Osteoblast (primary cell): Measurements from ENCODE around the gene WDR86. TPM values are rescaled to one million over a fixed set of nuclear protein-coding genes. Genes with fewer than 3 reads are reported as not detected.

ENCODE experiments used
- DNase-seq: peaks from one replicate; pipeline ENCODE4 v3.0.0; 2011; ENCODE audit warnings: low spot score, mixed read lengths; ENCODE audit not compliant: insufficient read length; ENCODE audit errors: missing footprints
- H2AFZ ChIP-seq: 2 replicates; pipeline ENCODE4 v1.6.0; 2011; ENCODE audit warnings: mild to moderate bottlenecking, low read length
- H3K27ac ChIP-seq: 2 replicates; pipeline ENCODE4 v1.5.1; 2011; ENCODE audit warnings: mild to moderate bottlenecking, low read depth, low read length, moderate library complexity
- H3K27me3 ChIP-seq: 2 replicates; pipeline ENCODE4 v1.6.0; 2012; ENCODE audit warnings: mild to moderate bottlenecking, control low read depth, inconsistent platforms, low read length, moderate library complexity; ENCODE audit not compliant: insufficient read depth
- H3K36me3 ChIP-seq: 2 replicates; pipeline ENCODE4 v1.5.1; 2011; ENCODE audit warnings: mild to moderate bottlenecking, low read length, control low read depth, moderate library complexity; ENCODE audit not compliant: insufficient read depth
- H3K4me1 ChIP-seq: 2 replicates; pipeline ENCODE4 v1.5.1; 2011; ENCODE audit warnings: mild to moderate bottlenecking, low read length, control low read depth, moderate library complexity; ENCODE audit not compliant: insufficient read depth
- H3K4me2 ChIP-seq: 2 replicates; pipeline ENCODE4 v1.6.0; 2011; ENCODE audit warnings: mild to moderate bottlenecking, low read length; ENCODE audit not compliant: insufficient read depth
- H3K4me3 ChIP-seq: fragments of 200-600 bp; sonication (generic); 3 replicates; pipeline ENCODE4 v1.5.1; 2012; ENCODE audit warnings: mild to moderate bottlenecking, low read length, inconsistent platforms; ENCODE audit not compliant: insufficient read depth
- H3K79me2 ChIP-seq: 2 replicates; pipeline ENCODE4 v1.6.0; 2012; ENCODE audit warnings: mild to moderate bottlenecking, low read length, control low read depth, inconsistent platforms; ENCODE audit not compliant: insufficient read depth
- H3K9me3 ChIP-seq: 2 replicates; pipeline ENCODE4 v1.5.1; 2011; ENCODE audit warnings: low read depth, low read length, control low read depth
- H4K20me1 ChIP-seq: 2 replicates; pipeline ENCODE4 v1.6.0; 2012; ENCODE audit warnings: mild to moderate bottlenecking, low read length, control low read depth; ENCODE audit not compliant: insufficient read depth
- CTCF ChIP-seq: IDR thresholded peaks from 2 replicates; pipeline ENCODE4 v1.5.1; 2011; ENCODE audit warnings: mild to moderate bottlenecking, low read depth, low read length, moderate library complexity; ENCODE audit errors: extremely low read depth
- total RNA-seq: library from RNA; depleted of rRNA; stranded (reverse); fragments of >200 nt; gene quantifications from 2 replicates; pipeline ENCODE4 v1.2.3, GENCODE V29; 2012

Gene WDR86
- total RNA-seq, 1 donor, result 15.6 TPM

GRCh38 chr7:151439855-151440798 lies 30.3 kb upstream of the WDR86 start, which contains the start of gene CRYGN:
TSS of gene CRYGN (minus strand) at chr7:151440141. CDS start at chr7:151439917, 224 bp downstream.
- H4K20me1 ChIP-seq, result no peaks in the 10 kb centered on the region
- H3K79me2 ChIP-seq, result no peaks in the 10 kb centered on the region
- peak; percentile 71 for DNase-seq
- peaks cover 4% of the 10 kb centered on the region for H3K27me3 ChIP-seq
- peak within 1 kb of the TSS; percentile 18 for H3K4me2 ChIP-seq
- H3K36me3 ChIP-seq, result no peaks in the 10 kb centered on the region
- H3K4me1 ChIP-seq, result peaks cover 12% of the 10 kb centered on the region
- no peak within 1 kb of the TSS for H3K27ac ChIP-seq
- H3K4me3 ChIP-seq, result no peak within 1 kb of the TSS
- no peak for TF ChIP-seq CTCF
- H3K9me3 ChIP-seq, result no peaks in the 10 kb centered on the region
- peak within 1 kb of the TSS; percentile 76 for H2AFZ ChIP-seq

- no peaks in the 10 kb centered on the region for H3K36me3 ChIP-seq
- H4K20me1 ChIP-seq, result no peaks in the 10 kb centered on the region
- peaks cover 12% of the 10 kb centered on the region for H3K4me1 ChIP-seq
- no peaks in the 10 kb centered on the region for H3K79me2 ChIP-seq
- no peak overlapping the region for H3K4me2 ChIP-seq
- H2AFZ ChIP-seq, result no peak overlapping the region
- H3K27ac ChIP-seq, result no peak overlapping the region
- no peak overlapping the region for H3K4me3 ChIP-seq
- no peaks in the 10 kb centered on the region for H3K9me3 ChIP-seq
- TF ChIP-seq CTCF, result no peak
- DNase-seq, result peak; percentile 73
- peaks cover 4% of the 10 kb centered on the region for H3K27me3 ChIP-seq
Observed at GRCh38 chr7:151438864-151439601, 29.2 kb upstream of the WDR86 start.

GRCh38 chr7:151437866-151438516 lies 28.2 kb upstream of the WDR86 start:
- no peak overlapping the region for H2AFZ ChIP-seq
- H3K27me3 ChIP-seq, result peaks cover 4% of the 10 kb centered on the region
- H4K20me1 ChIP-seq, result no peaks in the 10 kb centered on the region
- no peak for TF ChIP-seq CTCF
- no peak overlapping the region for H3K27ac ChIP-seq
- H3K36me3 ChIP-seq, result no peaks in the 10 kb centered on the region
- H3K4me3 ChIP-seq, result no peak overlapping the region
- no peak overlapping the region for H3K4me2 ChIP-seq
- peaks cover 12% of the 10 kb centered on the region for H3K4me1 ChIP-seq
- H3K9me3 ChIP-seq, result no peaks in the 10 kb centered on the region
- H3K79me2 ChIP-seq, result no peaks in the 10 kb centered on the region
- DNase-seq, result peak; percentile 58
